A549 treated with GW870086 at 1 μM for 4 hours (cell line): ENCODE results near the gene UBE2J2. TPM values are rescaled to one million over a fixed set of nuclear protein-coding genes. Genes with fewer than 3 reads are reported as not detected.

Source experiments
- total RNA-seq: library from RNA; stranded (reverse); fragments of 200-300 nt; extraction: Qiagen RNA extraction; gene quantifications from 5 replicates; pipeline ENCODE4 v1.2.3, GENCODE V29; 2022; ENCODE audit warnings: low read depth

UBE2J2 gene
- total RNA-seq = 38.9 to 49.3 TPM (median 46.2 TPM) in 5 replicates

GRCh38 chr1:1273512-1274298 lies at the start of gene UBE2J2:
TSS of gene UBE2J2 (minus strand) at chr1:1273854. CDS start at chr1:1267992, 5,862 bp downstream.

GRCh38 chr1:1307923-1308755 lies 34.5 kb upstream of the UBE2J2 start, which contains the start of the genes ACAP3 and PUSL1:
TSS of gene ACAP3 (minus strand) at chr1:1307930. CDS start at chr1:1307815, 115 bp downstream.
TSS of gene PUSL1 (plus strand) at chr1:1308597. CDS start at chr1:1308644, 47 bp downstream.

DNA sequence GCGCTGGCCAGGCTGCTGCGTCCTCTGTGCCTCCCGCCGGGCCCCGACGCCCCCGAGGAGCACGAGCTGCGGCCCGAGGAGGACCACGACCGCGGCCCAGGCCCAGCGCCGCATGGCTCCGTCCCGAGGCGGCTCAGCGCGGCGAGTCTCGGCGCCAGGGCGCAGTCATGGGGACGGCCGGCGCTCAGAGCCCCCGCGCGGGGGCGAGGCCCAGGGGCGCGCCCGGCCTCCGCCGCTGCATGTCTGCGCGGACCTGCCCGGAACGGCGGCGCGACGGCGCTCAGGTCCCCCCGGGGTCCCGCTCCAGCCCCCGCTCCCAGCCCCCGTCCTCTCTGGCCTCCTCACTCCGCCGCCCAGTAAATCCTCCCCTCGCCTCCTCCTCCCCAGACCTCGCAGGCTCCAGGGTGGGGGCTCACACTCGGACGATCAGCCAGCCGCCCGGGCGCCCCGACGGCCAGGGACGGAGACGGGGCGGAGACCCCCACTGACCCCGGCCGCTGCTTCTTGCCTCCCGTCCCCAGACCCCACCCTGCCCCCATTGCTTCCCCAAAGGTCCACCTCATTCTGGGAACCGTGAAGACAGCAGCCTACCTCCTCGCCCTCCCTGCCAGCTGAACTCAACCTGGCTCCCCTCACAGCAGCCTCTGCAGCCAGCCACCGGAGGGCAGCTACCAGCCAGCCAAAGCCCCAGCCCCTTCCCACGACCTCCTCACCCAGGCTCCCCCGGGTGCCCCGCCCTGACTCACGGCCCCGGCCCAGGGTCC lies 26.9 kb downstream of the UBE2J2 start, which contains the start of gene C1QTNF12:
Gene C1QTNF12, minus strand, starts transcription at position 146 of the 764 bp plus-strand sequence. Its CDS starts 32 bp downstream, at position 114.

GRCh38 chr1:1232208-1232795 lies 41.4 kb downstream of the UBE2J2 start, which contains the start of gene B3GALT6:
TSS of gene B3GALT6 (plus strand) at chr1:1232237. CDS start at chr1:1232279, 42 bp downstream.

DNA sequence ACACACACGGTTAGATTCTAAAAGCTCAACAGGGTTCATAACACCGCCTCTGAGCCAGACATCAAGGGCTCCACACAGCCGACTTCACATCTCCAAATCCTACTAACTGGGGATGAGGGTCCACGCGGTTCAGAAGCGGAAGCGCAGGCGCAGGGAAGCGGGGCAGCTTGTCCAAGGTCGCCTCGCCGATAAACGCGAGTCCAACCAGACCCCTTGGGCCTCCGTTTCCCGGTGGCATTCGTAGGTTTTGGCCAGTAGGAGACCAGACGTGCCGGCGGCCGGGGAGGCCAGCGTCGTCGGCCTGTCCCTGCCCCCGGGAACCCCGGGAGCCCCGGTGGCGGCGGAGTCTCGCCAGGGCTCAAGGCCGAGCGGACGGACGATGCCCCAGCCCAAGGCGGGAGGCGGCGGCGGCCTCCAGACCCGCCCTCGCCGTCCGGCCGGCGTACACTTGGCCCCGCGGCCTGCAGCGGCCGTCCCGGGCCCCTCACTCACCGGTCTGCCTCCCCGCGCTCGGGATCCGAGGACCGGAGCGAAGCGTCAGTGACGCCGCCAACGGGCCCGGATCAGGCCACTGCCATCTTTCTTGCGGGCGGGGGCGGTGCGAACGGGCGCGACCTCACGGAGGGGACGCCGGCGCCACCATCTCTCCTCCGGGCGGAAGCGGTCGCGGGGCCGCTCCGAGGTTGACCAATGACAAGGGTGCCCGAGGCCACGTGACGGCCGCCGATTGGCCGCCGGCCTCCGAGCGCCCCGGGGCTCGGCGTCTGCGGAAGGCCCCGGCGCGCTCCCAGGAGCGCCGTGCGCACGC lies 42.0 kb downstream of the UBE2J2 start, which contains the start of gene SDF4:
Gene SDF4, minus strand, starts transcription at position 602 of the 808 bp plus-strand sequence. CDS start 3,229 bp downstream, outside the sequence.

DNA sequence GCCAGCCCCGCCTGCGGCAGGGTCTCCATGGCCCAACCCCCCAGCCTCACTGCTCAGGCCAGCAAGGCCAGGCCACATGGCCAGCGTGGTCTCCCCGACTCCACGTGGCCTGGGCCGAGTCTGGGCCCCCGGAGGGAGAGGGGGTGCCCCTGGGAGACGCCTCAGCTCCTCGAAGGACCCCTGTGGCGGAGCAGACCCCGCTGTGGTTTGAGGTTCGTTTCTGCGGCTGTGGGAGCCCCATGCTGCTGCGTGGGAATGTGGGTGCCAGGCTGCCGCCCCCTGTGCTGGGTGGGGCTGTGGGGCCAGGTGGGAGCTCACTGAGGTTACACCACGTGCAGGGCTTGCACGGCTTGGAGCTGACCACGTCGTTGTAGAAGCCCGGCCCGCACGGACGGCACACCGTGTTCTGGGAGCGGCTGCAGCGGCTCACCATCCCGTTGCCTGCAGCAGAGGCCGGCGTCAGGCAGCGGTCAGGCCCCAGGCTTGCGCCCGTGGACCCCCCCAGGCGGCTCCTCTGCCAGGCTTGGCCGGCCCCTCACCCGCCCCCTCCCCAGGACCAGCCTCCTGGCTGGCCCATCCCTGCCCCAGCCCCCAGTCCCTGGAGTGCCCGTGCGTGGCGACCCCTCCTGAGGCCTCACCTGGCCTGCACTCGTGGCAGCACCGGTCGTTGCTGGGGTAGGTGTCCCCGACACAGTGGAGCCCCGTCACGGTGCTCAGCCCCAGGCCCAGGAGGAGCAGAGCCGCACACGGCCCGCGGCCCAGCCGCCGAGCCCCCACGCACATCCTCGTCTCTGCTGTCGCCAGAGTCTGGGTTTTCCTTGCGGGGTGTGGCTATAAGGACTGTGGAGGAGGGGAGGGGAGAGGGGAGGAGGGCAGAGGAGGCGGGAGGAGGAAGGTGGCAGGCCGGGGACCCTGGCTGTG lies 60.0 kb downstream of the UBE2J2 start, which contains the start of gene TNFRSF4:
Gene TNFRSF4, minus strand, starts transcription at position 809 of the 921 bp plus-strand sequence. Its CDS starts 26 bp downstream, at position 783.

GRCh38 chr1:1206376-1206965 lies 67.2 kb downstream of the UBE2J2 start, which contains the start of gene TNFRSF18:
TSS of gene TNFRSF18 (minus strand) at chr1:1206592. CDS start at chr1:1206571, 21 bp downstream.

Other genes with a start within 250 kb of the UBE2J2 start
- 0.14 to 0.42 TPM (median 0.31 TPM) in 5 replicates for gene RNF223, start 199.5 kb downstream of the UBE2J2 start, total RNA-seq
- 9.8 to 14.4 TPM (median 13.9 TPM) in 5 replicates for gene C1orf159, start 157.8 kb downstream of the UBE2J2 start, total RNA-seq
- not detected in 5 replicates for gene TTLL10, start 100.0 kb downstream of the UBE2J2 start, total RNA-seq
- gene TNFRSF18, start 67.3 kb downstream of the UBE2J2 start, total RNA-seq = 0.14 to 0.19 TPM in 2 of 5 replicates, not detected in the others
- 0.12 to 0.22 TPM in 2 of 5 replicates, not detected in the others for gene TNFRSF4, start 59.7 kb downstream of the UBE2J2 start, total RNA-seq
- gene SDF4, start 41.9 kb downstream of the UBE2J2 start, total RNA-seq = 108 to 134 TPM (median 126 TPM) in 5 replicates
- 11.1 to 18.4 TPM (median 17.7 TPM) in 5 replicates for gene B3GALT6, start 41.6 kb downstream of the UBE2J2 start, total RNA-seq
- gene C1QTNF12, start 27.1 kb downstream of the UBE2J2 start, total RNA-seq = 0.98 to 1.7 TPM (median 1.6 TPM) in 5 replicates
- gene SCNN1D, start 6.6 kb upstream of the UBE2J2 start, total RNA-seq = 0.77 to 2.1 TPM (median 1.1 TPM) in 5 replicates
- gene ACAP3, start 34.1 kb upstream of the UBE2J2 start, total RNA-seq = 11.4 to 15.4 TPM (median 14.5 TPM) in 5 replicates
- 17.2 to 24.7 TPM (median 23.5 TPM) in 5 replicates for gene PUSL1, start 34.7 kb upstream of the UBE2J2 start, total RNA-seq
- gene INTS11, start 50.8 kb upstream of the UBE2J2 start, total RNA-seq = 45.2 to 58.3 TPM (median 56.8 TPM) in 5 replicates
- 15.6 to 23.7 TPM (median 21.0 TPM) in 5 replicates for gene CPTP, start 50.9 kb upstream of the UBE2J2 start, total RNA-seq
- gene TAS1R3, start 57.4 kb upstream of the UBE2J2 start, total RNA-seq = 0.08 to 0.19 TPM (median 0.16 TPM) in 5 replicates
- 51.2 to 74.2 TPM (median 71.4 TPM) in 5 replicates for gene DVL1, start 75.6 kb upstream of the UBE2J2 start, total RNA-seq
- gene MXRA8, start 84.7 kb upstream of the UBE2J2 start, total RNA-seq = 0.11 to 0.62 TPM (median 0.56 TPM) in 4 of 5 replicates, not detected in the other
- gene AURKAIP1, start 101.4 kb upstream of the UBE2J2 start, total RNA-seq = 110 to 188 TPM (median 169 TPM) in 5 replicates
- gene CCNL2, start 125.5 kb upstream of the UBE2J2 start, total RNA-seq = 43.5 to 57.6 TPM (median 53.1 TPM) in 5 replicates
- gene MRPL20, start 133.4 kb upstream of the UBE2J2 start, total RNA-seq = 128 to 156 TPM (median 134 TPM) in 5 replicates
- gene ANKRD65, start 147.4 kb upstream of the UBE2J2 start, total RNA-seq = 0.06 TPM in 1 of 5 replicates, not detected in the others
- gene VWA1, start 161.8 kb upstream of the UBE2J2 start, total RNA-seq = 4.4 to 16.3 TPM (median 14.5 TPM) in 5 replicates
- not detected in 5 replicates for gene ATAD3C, start 175.8 kb upstream of the UBE2J2 start, total RNA-seq
- 1.4 to 3.9 TPM (median 2.9 TPM) in 5 replicates for gene ATAD3B, start 197.9 kb upstream of the UBE2J2 start, total RNA-seq
- 28.5 to 39.6 TPM (median 37.7 TPM) in 5 replicates for gene ATAD3A, start 238.3 kb upstream of the UBE2J2 start, total RNA-seq